M059J (cell line): Measurements from ENCODE around the gene CREBRF. TPM values are rescaled to one million over a fixed set of nuclear protein-coding genes. Genes with fewer than 3 reads are reported as not detected.
A peak's percentile ranks its signal among the peaks of the same experiment; 100 is the strongest.
"Not testable (repeated sequence)": the region's sequence is repeated elsewhere in the genome, so short reads cannot be mapped to it uniquely, and the experiment has no call there.

Experiments
- DNase-seq: peaks from one replicate; pipeline ENCODE4 v3.0.0-alpha.2; 2012; ENCODE audit warnings: low read depth
- total RNA-seq: library from RNA; depleted of rRNA; stranded (reverse); fragments of >200 nt; shearing (Covaris generic); gene quantifications from 2 replicates; pipeline ENCODE4 v1.2.3, GENCODE V29; 2014; rRNA removed

Gene CREBRF
- total RNA-seq, result 3.0 and 11.6 TPM in 2 replicates

GRCh38 chr5:173055983-173056782, at the start of gene CREBRF:
Gene CREBRF (plus strand): TSS chr5:173056352. CDS start chr5:173080776, 24,424 bp downstream.
- peak; percentile 96 for DNase-seq

GRCh38 chr5:173010021-173010420, 46.1 kb upstream of the CREBRF start:
- peak; percentile 60 for DNase-seq

GRCh38 chr5:173010547-173011464, 45.3 kb upstream of the CREBRF start:
- no peak for DNase-seq

GRCh38 chr5:173011566-173011965, 44.6 kb upstream of the CREBRF start:
- DNase-seq, result no peak

GRCh38 chr5:173012882-173013281, 43.3 kb upstream of the CREBRF start:
- no peak for DNase-seq

- DNase-seq, result no peak
Measured at GRCh38 chr5:173014671-173015070, 41.5 kb upstream of the CREBRF start.

GRCh38 chr5:173015192-173015591, 41.0 kb upstream of the CREBRF start:
- no peak for DNase-seq

GRCh38 chr5:173015598-173016455, 40.3 kb upstream of the CREBRF start:
- DNase-seq, result no peak

- DNase-seq, result peak; percentile 47
Measured at GRCh38 chr5:173016598-173017046, 39.5 kb upstream of the CREBRF start.

- DNase-seq, result not testable (repeated sequence)
Measured at GRCh38 chr5:173017087-173017486, 39.1 kb upstream of the CREBRF start.

GRCh38 chr5:173018358-173018757, 37.8 kb upstream of the CREBRF start:
- no peak for DNase-seq

GRCh38 chr5:173020154-173020581, 36.0 kb upstream of the CREBRF start:
- DNase-seq, result no peak

- no peak for DNase-seq
Measured at GRCh38 chr5:173020643-173021042, 35.5 kb upstream of the CREBRF start.

GRCh38 chr5:173025651-173026050, 30.5 kb upstream of the CREBRF start:
- DNase-seq, result no peak

GRCh38 chr5:173027905-173028304, 28.2 kb upstream of the CREBRF start:
- DNase-seq, result no peak

- DNase-seq, result no peak
Measured at GRCh38 chr5:173028811-173029327, 27.3 kb upstream of the CREBRF start.

- DNase-seq, result no peak
Measured at GRCh38 chr5:173029499-173029921, 26.6 kb upstream of the CREBRF start.

GRCh38 chr5:173032096-173032495, 24.1 kb upstream of the CREBRF start:
- not testable (repeated sequence) for DNase-seq

GRCh38 chr5:173032730-173033129, 23.4 kb upstream of the CREBRF start:
- no peak for DNase-seq

GRCh38 chr5:173033923-173034322, 22.2 kb upstream of the CREBRF start:
- no peak for DNase-seq
